ENCODE measurements around the gene RASA3.

DNA sequence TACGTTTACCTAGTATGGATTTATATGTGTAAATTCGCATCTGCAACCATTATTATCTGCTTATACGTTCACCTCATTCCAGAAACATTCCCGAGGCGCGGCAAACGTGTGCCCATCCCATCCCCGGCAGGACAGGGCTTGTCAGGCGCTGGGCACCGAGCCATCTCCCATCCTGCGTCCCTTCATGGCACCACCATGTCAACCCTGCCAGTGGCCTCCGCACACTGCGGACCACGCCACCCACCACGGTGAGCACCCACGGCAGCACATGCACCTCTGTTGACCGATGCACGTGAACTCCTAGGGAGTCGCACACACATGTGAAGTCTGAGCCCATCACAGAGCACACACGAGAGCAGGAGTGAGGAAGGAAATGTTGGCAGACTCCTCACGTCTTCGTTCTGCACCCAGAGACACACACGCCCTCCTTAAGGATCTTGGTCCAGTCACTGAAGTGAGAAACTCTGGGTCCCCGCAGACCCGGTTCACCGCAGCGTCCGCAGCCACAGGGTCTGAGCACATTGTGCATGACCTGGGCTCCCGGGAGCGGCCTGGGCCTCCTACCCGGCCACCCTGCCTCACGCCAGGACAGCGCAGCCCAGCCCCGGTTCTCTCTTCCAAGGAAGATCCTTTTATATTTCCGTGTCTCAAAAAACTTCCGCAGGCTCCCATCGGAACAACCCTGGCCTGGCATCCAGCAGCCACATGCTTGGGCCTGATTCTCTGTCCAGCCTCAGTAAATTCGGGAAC lies 90.2 kb downstream of the RASA3 start:
- TF ChIP-seq SUZ12 (IDR thresholded peaks at IDR 0.05; ENCODE audit: unreplicated experiment), result no peak
- TF ChIP-seq TCF12 (IDR thresholded peaks at IDR 0.05; ENCODE audit: low read depth, low read length), result no peak
- TF ChIP-seq YY1 (IDR thresholded peaks at IDR 0.05; ENCODE audit: low read depth, low read length), result no peak
- TF ChIP-seq CHD4 (IDR thresholded peaks at IDR 0.05), result no peak
- no peak for TF ChIP-seq EZH2 (IDR thresholded peaks at IDR 0.05; ENCODE audit: borderline replicate concordance, control insufficient read depth, low read depth, low read length)
- no peak for TF ChIP-seq MYC (IDR thresholded peaks at IDR 0.05; ENCODE audit: insufficient read depth, insufficient read length, insufficient replicate concordance, low read length, severe bottlenecking)
- TF ChIP-seq RBBP5 (conservative IDR thresholded peaks at IDR 0.05), result no peak
- TF ChIP-seq, protein P1, sequence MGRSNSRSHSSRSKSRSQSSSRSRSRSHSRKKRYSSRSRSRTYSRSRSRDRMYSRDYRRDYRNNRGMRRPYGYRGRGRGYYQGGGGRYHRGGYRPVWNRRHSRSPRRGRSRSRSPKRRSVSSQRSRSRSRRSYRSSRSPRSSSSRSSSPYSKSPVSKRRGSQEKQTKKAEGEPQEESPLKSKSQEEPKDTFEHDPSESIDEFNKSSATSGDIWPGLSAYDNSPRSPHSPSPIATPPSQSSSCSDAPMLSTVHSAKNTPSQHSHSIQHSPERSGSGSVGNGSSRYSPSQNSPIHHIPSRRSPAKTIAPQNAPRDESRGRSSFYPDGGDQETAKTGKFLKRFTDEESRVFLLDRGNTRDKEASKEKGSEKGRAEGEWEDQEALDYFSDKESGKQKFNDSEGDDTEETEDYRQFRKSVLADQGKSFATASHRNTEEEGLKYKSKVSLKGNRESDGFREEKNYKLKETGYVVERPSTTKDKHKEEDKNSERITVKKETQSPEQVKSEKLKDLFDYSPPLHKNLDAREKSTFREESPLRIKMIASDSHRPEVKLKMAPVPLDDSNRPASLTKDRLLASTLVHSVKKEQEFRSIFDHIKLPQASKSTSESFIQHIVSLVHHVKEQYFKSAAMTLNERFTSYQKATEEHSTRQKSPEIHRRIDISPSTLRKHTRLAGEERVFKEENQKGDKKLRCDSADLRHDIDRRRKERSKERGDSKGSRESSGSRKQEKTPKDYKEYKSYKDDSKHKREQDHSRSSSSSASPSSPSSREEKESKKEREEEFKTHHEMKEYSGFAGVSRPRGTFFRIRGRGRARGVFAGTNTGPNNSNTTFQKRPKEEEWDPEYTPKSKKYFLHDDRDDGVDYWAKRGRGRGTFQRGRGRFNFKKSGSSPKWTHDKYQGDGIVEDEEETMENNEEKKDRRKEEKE (IDR thresholded peaks at IDR 0.05), result no peak
- TF ChIP-seq, protein P2, sequence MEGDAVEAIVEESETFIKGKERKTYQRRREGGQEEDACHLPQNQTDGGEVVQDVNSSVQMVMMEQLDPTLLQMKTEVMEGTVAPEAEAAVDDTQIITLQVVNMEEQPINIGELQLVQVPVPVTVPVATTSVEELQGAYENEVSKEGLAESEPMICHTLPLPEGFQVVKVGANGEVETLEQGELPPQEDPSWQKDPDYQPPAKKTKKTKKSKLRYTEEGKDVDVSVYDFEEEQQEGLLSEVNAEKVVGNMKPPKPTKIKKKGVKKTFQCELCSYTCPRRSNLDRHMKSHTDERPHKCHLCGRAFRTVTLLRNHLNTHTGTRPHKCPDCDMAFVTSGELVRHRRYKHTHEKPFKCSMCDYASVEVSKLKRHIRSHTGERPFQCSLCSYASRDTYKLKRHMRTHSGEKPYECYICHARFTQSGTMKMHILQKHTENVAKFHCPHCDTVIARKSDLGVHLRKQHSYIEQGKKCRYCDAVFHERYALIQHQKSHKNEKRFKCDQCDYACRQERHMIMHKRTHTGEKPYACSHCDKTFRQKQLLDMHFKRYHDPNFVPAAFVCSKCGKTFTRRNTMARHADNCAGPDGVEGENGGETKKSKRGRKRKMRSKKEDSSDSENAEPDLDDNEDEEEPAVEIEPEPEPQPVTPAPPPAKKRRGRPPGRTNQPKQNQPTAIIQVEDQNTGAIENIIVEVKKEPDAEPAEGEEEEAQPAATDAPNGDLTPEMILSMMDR (IDR thresholded peaks at IDR 0.05 in 2 of 3, conservative IDR thresholded peaks at IDR 0.05 in 1 of 3; ENCODE audit: control insufficient read depth in 2 of 3, extremely low read depth in 1 of 3, insufficient read depth in 1 of 3, low read depth in 3 of 3, low read length in 3 of 3), result no peak
- no peak for TF ChIP-seq RAD21 (IDR thresholded peaks at IDR 0.05; ENCODE audit: insufficient read depth, low read depth, low read length)
- TF ChIP-seq HCFC1 (IDR thresholded peaks at IDR 0.05; ENCODE audit: low read length), result no peak
- TF ChIP-seq, protein P3, sequence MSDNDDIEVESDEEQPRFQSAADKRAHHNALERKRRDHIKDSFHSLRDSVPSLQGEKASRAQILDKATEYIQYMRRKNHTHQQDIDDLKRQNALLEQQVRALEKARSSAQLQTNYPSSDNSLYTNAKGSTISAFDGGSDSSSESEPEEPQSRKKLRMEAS (IDR thresholded peaks at IDR 0.05; ENCODE audit: low read depth, low read length), result no peak
- TF ChIP-seq CREB1 (IDR thresholded peaks at IDR 0.05; ENCODE audit: low read depth), result no peak

Data from GM12878 (cell line).